Measurements from ENCODE around the gene TNFRSF6B. TPM values are rescaled to one million over a fixed set of nuclear protein-coding genes. Genes with fewer than 3 reads are reported as not detected.

The TNFRSF6B gene
- total RNA-seq, 4 donors from 2014 or later = 6.7 to 15.5 (median 10.5) TPM

GRCh38 chr20:63663332-63664066, 33.0 kb upstream of the TNFRSF6B start:
- Histone ChIP-seq H3K27me3 (no peaks in the 10 kb centered on the region), H3K27ac (no peak overlapping the region), H3K36me3 (peaks cover 31 to 46% of the 10 kb centered on the region in 2 donors), H3K4me1 (peaks cover 8% of the 10 kb centered on the region in 2 donors), H3K9me3 (no peaks in the 10 kb centered on the region), H3K4me3 (replicated peaks in 1 of 3) (no peak overlapping the region)
- 90 to 95% methylated on average over 3 to 13 of the region's 26 CpGs for WGBS, 2 donors
- intact Hi-C loops (cut with DNase I) = no loop called here
- DNase-seq = no peak
- no peak for TF ChIP-seq CTCF (IDR thresholded peaks at IDR 0.05)
- TF ChIP-seq POLR2A (IDR thresholded peaks at IDR 0.05) = no peak

- Histone ChIP-seq H3K9me3 (no peaks in the 10 kb centered on the region), H3K4me3 (replicated peaks in 1 of 3) (no peak overlapping the region), H3K27me3 (no peaks in the 10 kb centered on the region), H3K4me1 (peaks cover 3% of the 10 kb centered on the region in 2 donors), H3K27ac (no peak overlapping the region), H3K36me3 (peaks cover 35 to 51% of the 10 kb centered on the region in 2 donors)
- no peak for DNase-seq
- WGBS, 2 donors = 90 to 95% methylated on average over 9 to 13 of the region's 22 CpGs
- TF ChIP-seq POLR2A (IDR thresholded peaks at IDR 0.05) = no peak
- TF ChIP-seq CTCF (IDR thresholded peaks at IDR 0.05) = no peak
- intact Hi-C loops (cut with DNase I) = no loop called here
Measured at GRCh38 chr20:63664143-63664851, 32.2 kb upstream of the TNFRSF6B start.

- intact Hi-C loops (cut with DNase I) = no loop called here
- H3K4me1 ChIP-seq = no peaks in the 10 kb centered on the region
- H3K27ac ChIP-seq = no peak overlapping the region
- 77 to 95% methylated on average over 5 to 14 of the region's 18 CpGs for WGBS, 2 donors
- DNase-seq = no peak
- no peaks in the 10 kb centered on the region for H3K9me3 ChIP-seq
- TF ChIP-seq CTCF (IDR thresholded peaks at IDR 0.05) (no peak), POLR2A (IDR thresholded peaks at IDR 0.05) (no peak)
- H3K36me3 ChIP-seq = peaks cover 35 to 51% of the 10 kb centered on the region in 2 donors
- no peaks in the 10 kb centered on the region for H3K27me3 ChIP-seq
- H3K4me3 ChIP-seq (replicated peaks in 1 of 3) = no peak overlapping the region
Measured at GRCh38 chr20:63664861-63665594, 31.4 kb upstream of the TNFRSF6B start.

GRCh38 chr20:63665708-63666107, 30.7 kb upstream of the TNFRSF6B start:
- TF ChIP-seq POLR2A (IDR thresholded peaks at IDR 0.05) (no peak), CTCF (IDR thresholded peaks at IDR 0.05) (no peak)
- no peaks in the 10 kb centered on the region for H3K9me3 ChIP-seq
- no peak overlapping the region for H3K27ac ChIP-seq
- H3K27me3 ChIP-seq = no peaks in the 10 kb centered on the region
- DNase-seq = no peak
- peaks cover 35 to 51% of the 10 kb centered on the region in 2 donors for H3K36me3 ChIP-seq
- H3K4me1 ChIP-seq = no peaks in the 10 kb centered on the region
- 96 to 97% methylated on average over 5 to 9 of the region's 14 CpGs for WGBS, 2 donors
- intact Hi-C loops (cut with DNase I) = no loop called here
- H3K4me3 ChIP-seq (replicated peaks in 1 of 3) = no peak overlapping the region
